Activated CD4-positive, CD25-positive, alpha-beta regulatory T cell treated with anti-CD3 and anti-CD28 coated beads, Interleukin-2, amount 50 U/mL, for 24 hours (primary cell): ENCODE results near the gene TMED6.
A peak's percentile ranks its signal among the peaks of the same experiment; 100 is the strongest.
"Not testable (repeated sequence)": the region's sequence is repeated elsewhere in the genome, so short reads cannot be mapped to it uniquely, and the experiment has no call there.

ENCODE experiments used
- ATAC-seq, 2 donors: fragments of 150-1000 bp; cut with Tn5 transposase; one replicate each; pipeline ENCODE4 v1.10.0; 2021; ENCODE audit warnings: mild to moderate bottlenecking in 1 of 2, moderate library complexity in 1 of 2

The TMED6 gene

GRCh38 chr16:69351309-69352027, at the start of gene TMED6:
TMED6 (minus strand) TSS chr16:69351786; CDS start chr16:69351753, 33 bp downstream.
- ATAC-seq: no peak

- ATAC-seq: no peak
Measured at GRCh38 chr16:69399361-69399760, 47.8 kb upstream of the TMED6 start.

- no peak for ATAC-seq
Measured at GRCh38 chr16:69397821-69398521, 46.4 kb upstream of the TMED6 start.

GRCh38 chr16:69396187-69397061, 44.8 kb upstream of the TMED6 start:
- ATAC-seq: peak in 1 of 2 donors; percentile 51

- no peak for ATAC-seq
Measured at GRCh38 chr16:69395859-69396186, 44.2 kb upstream of the TMED6 start.

- ATAC-seq: no peak
Measured at GRCh38 chr16:69393898-69394849, 42.6 kb upstream of the TMED6 start.

GRCh38 chr16:69386596-69386995, 35.0 kb upstream of the TMED6 start:
- ATAC-seq: no peak

GRCh38 chr16:69384974-69385373, 33.4 kb upstream of the TMED6 start:
- no peak for ATAC-seq

- ATAC-seq: no peak
Measured at GRCh38 chr16:69382421-69382820, 30.8 kb upstream of the TMED6 start.

GRCh38 chr16:69381231-69381630, 29.6 kb upstream of the TMED6 start:
- ATAC-seq: no peak

GRCh38 chr16:69378760-69379159, 27.2 kb upstream of the TMED6 start:
- peak in 1 of 2 donors; percentile 45 for ATAC-seq

GRCh38 chr16:69378036-69378435, 26.4 kb upstream of the TMED6 start:
- no peak for ATAC-seq

GRCh38 chr16:69376393-69377059, 24.9 kb upstream of the TMED6 start:
- ATAC-seq: no peak

GRCh38 chr16:69373019-69373418, 21.4 kb upstream of the TMED6 start:
- no peak for ATAC-seq

GRCh38 chr16:69371564-69371963, 20.0 kb upstream of the TMED6 start:
- no peak for ATAC-seq

GRCh38 chr16:69368866-69369265, 17.3 kb upstream of the TMED6 start:
- ATAC-seq: no peak

- no peak for ATAC-seq
Measured at GRCh38 chr16:69367980-69368379, 16.4 kb upstream of the TMED6 start.

GRCh38 chr16:69366431-69366830, 14.8 kb upstream of the TMED6 start:
- no peak for ATAC-seq

GRCh38 chr16:69365901-69366300, 14.3 kb upstream of the TMED6 start:
- no peak for ATAC-seq

GRCh38 chr16:69364088-69364487, 12.5 kb upstream of the TMED6 start:
- no peak for ATAC-seq

GRCh38 chr16:69363281-69363717, 11.7 kb upstream of the TMED6 start:
- ATAC-seq: no peak

GRCh38 chr16:69360070-69360469, 8.5 kb upstream of the TMED6 start:
- ATAC-seq: not testable (repeated sequence)
